ENCODE measurements around the gene RBM38.
A peak's percentile ranks its signal among the peaks of the same experiment; 100 is the strongest.
"Not testable (repeated sequence)": the region's sequence is repeated elsewhere in the genome, so short reads cannot be mapped to it uniquely, and the experiment has no call there.

The RBM38 gene

DNA sequence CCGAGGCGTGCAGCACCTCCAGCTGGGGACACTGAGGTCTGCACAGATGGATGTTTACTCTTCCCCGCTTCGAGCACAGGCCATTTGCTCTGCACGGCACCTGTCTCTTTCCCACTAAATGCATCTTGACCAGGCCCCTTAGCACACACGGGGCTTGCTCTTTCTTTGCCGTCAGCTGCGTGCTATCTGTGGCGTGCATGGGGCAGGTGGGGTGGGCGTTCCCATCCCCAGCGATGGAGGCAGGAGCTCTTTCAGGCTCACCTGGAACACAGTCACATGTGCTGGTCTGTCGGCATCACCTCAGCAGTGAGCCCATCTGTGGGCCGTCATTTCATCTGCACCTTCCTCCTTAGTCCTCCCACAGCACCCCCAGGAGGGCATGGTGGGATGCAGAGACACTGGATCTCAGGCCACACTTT, 35.1 kb downstream of the RBM38 start:
- DNase-seq, result no peak
- intact Hi-C loops (cut with DNase I), result no loop called here

DNA sequence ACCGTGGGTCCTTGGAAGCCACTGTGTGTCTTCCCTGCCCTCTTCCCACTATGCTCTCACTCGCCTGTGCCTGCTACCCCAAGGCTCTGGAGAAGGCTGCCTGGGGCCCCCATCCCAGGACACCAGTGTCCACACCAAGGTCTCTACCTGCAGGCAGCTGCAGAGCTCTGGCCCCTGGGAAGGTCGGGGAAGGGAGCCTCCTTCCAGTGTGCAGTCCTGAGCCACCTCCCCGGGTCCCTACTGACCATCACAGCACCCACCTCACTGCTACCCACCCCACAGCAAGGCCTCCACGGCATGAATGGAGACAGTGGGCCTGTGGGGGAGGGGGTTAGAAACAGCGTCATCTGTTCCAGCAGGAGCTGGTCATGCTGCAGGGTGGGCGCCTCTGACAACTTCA, 35.6 kb downstream of the RBM38 start:
- intact Hi-C loops (cut with DNase I), result no loop called here

DNA sequence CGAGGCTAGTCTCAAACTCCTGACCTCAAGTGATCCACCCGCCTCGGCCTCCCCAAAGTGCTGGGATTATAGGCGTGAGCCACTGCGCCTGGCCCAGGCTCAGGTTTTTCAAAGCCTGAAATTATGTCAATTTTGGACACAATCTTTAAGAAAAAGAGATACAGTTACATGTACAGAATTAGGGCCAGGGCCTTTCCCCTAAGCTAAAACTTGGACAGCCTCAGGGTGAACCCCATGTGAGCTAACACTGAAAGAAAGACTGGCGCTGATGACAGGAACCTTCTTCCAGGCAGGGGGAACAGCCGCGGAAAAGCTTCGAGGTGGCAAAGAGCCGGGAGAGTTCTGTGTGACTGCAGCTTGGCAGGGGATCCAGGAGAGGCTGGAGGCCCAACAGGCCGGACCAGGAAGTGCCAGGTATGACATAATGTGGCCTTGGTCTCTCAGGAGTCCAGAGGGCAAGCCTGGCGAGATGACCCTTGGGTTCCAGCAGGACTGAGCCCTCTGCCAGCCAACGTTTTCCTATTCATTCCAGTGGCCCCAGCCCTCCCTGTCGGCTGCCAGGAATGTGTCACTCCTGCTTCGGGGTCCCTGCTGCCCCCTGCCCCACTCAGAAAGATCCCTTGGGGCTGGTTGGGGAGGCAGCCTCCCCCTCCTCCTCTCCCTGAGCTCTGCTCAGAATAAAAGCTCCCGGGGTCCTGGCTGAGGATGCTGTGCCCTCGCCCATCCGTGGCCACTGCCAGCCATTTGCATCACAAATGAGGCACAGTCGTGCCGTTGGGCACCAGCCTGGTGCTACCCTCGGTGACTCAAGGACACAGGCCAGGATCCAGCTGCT, 37.3 kb downstream of the RBM38 start:
- DNase-seq, result peak in 37 of 42 donors; percentile 16 to 85 (median 58)
- intact Hi-C loops (cut with DNase I), result no loop called here

More for the DNA sequence above, 35.6 kb downstream of the RBM38 start:
- DNase-seq, result no peak

DNA sequence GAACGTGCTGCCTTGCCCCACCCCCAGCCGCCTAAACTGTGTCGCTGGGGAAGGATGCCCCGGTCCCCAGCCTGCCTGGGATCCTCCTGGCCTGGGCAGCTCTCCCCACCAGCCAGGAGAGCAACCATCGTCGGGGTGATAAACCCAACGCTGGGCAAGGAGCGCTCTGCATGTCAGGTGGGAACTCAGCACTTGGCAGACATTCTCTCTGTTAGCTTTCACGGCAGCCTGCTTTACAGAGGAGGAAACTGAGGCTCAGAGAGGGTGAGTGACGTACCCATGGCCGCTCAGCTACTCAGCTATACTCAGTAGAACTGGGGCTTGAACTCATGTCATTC, 37.9 kb downstream of the RBM38 start:
- no peak for DNase-seq
- intact Hi-C loops (cut with DNase I), result no loop called here

DNA sequence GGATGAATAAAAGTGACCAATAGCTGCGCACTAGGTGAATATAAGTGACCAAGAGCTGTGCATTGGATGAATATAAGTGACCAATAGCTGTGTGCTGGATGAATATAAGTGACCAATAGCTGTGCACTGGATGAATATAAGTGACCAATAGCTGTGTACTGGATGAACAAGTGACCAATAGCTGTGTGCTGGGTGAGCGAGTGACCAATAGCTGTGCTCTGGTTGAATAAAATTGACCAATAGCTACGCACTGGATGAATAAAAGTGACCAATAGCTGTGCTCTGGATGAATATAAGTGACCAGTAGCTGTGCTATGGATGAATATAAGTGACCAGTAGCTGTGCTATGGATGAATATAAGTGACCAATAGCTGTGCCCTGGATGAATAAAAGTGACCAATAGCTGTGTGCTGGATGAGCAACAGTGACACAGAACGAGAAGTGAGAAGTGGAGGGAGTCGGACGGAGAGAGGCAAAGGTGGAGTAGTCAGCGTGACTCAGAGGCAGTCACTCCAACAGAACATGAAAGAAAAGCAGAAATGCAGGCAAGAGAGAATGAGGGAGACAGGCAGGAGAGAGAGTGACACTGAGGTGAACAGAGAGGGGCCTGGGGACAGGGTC, 38.5 kb downstream of the RBM38 start:
- DNase-seq, result no peak
- intact Hi-C loops (cut with DNase I), result no loop called here

DNA sequence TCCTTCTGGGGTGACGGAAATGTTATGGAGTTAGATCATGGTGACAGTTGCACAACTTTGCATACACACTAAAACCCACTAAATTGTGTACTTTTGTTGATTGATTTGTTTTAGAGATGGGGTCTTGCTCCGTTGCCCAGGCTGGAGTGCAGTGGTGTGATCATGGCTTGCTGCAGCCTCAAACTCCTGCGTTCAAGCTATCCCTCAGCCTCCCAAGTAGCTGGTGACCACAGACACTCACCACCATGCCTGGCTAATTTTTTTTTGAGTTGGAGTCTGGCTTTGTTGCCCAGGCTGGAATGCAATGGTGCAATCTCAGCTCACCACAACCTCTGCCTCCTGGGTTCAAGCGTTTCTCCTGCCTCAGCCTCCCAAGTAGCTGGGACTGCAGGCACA, 39.0 kb downstream of the RBM38 start:
- DNase-seq; intact Hi-C loops (cut with DNase I): not testable (repeated sequence)

DNA sequence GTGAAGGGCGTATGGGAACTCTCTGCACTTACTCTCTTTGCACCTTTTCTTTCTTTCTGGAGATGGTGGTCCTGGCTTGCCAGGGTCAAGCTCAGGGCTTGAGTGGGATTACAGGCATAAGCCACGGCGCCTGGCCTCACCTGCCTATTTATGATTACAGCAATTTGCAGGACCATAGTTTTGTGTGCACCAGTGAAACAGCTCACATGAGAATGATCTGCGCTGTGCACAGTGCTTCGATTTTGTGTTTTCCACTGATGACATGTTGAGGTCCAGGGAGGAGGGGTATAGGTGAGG, 40.3 kb downstream of the RBM38 start:
- intact Hi-C loops (cut with DNase I), result no loop called here
- no peak for DNase-seq

DNA sequence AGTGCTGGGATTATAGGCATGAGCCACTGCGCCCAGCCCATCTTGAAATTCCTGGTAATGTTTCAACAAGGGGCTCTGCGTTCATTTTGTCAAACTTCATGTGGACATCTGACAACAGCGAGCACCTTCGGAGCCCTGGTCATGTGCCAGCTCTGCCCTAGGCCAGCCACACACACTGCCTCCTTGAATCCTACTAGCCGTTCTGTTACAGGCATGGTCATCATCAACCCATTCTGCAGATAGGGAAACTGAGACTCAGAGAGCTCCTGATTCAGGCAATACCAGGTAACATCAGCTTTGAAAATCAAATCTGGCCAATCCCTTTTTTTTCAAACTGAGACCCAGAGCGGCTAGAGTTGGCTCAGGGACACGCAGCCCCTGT, 41.3 kb downstream of the RBM38 start:
- intact Hi-C loops (cut with DNase I), result no loop called here
- no peak for DNase-seq

DNA sequence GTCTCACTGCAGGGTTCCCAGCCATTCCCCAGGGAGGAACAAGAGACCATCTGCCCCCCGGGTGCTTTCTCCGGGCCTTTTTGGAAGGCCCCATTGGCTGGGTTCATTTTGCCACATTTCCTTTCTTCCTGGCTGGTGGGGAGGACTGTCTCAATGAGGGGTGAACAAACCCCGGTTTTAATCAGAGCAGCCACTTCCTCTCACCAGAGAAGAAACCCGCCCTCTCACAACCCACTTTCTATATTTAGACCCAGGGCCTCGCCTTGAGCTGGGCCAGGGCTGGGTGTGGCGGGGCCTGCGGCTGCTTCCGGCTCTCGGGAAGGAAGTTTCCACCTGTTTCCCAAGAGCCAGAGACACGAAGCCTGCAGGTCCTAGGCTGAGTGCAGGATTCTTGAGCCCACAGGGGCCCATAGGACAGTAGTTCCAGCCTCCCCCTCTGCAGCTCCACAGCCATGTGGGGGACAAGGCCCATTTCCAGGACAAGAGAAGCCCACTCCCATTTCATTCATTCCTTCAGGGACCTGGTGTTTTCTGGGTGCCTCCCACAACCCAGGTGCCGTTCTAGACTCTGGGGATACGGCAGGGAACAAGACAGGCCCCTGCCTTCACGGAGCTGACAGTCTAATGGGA, 41.8 kb downstream of the RBM38 start:
- peak in 5 of 42 donors; percentile 27 to 48 (median 36) for DNase-seq
- intact Hi-C loops (cut with DNase I), result no loop called here

DNA sequence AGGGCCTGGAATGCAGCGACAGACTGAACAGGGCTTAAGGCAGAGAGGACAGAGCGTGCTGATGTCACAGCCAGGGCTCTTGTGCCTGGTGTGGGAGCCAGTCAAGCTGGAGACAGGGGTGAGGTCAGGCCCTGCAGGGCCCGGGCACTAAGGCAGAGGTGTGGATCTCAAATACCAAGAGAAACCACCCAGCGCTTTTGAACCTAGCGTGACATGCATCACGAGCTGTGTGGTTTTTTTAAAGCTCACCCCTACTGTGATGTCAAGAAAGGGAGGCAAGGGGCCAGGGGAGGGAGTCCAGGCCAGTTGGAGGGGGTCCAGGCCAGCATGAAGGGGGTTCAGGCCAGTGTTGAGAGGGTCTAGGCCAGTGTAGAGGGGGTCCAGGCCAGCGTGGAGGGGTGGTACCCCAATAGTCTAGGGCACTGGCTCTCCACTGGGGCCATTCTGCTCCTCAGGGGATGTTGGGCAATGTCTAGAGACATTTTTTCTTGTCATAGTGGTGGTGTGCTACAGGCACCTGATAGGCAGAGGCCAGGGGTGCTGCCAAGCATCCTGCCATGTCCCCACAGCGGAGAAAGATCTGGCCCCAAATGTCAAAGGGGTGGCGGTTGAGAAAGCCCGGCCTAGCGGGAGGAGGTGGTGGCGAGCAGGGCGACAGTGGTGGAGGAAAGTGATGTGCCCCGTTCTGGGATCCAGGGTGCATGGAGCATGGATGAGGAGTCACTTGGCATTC, 42.6 kb downstream of the RBM38 start:
- DNase-seq, result no peak
- intact Hi-C loops (cut with DNase I), result no loop called here

DNA sequence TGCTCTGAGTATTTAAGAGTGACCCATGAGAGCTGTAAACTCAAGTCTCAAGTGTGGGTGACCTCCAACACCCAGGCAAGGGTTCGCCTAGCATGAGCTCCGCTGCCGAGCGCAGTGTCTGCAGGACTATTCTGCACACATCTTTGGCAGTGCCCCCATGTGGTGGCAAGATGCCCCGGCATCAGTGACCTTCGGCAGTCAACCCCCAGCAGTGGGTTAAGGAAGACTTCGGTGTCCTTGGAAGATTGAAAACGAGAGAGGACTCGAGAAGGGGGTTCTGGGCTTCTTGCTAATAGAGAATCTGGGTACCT, 43.1 kb downstream of the RBM38 start:
- intact Hi-C loops (cut with DNase I), result no loop called here
- DNase-seq, result peak in 18 of 42 donors; percentile 28 to 70 (median 40)

DNA sequence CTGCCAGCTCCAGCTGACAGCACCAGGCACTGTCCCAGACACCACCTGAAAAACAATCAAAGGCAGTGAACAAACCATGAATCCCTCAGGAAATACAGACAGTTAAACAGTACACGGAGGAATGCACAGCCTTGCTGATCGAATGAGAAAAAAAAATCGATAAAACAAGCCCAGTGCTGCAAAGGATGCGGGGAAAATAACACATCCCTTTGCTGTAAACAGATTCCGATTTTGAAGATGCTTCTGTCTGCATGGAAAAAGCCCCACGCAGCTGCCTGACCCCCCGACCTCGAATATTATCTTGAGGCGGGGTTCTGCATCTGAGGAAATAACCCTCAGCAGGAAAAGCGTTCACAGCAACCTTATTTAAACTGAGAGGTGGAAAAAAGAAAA, 43.9 kb downstream of the RBM38 start:
- no peak for DNase-seq
- intact Hi-C loops (cut with DNase I), result no loop called here

DNA sequence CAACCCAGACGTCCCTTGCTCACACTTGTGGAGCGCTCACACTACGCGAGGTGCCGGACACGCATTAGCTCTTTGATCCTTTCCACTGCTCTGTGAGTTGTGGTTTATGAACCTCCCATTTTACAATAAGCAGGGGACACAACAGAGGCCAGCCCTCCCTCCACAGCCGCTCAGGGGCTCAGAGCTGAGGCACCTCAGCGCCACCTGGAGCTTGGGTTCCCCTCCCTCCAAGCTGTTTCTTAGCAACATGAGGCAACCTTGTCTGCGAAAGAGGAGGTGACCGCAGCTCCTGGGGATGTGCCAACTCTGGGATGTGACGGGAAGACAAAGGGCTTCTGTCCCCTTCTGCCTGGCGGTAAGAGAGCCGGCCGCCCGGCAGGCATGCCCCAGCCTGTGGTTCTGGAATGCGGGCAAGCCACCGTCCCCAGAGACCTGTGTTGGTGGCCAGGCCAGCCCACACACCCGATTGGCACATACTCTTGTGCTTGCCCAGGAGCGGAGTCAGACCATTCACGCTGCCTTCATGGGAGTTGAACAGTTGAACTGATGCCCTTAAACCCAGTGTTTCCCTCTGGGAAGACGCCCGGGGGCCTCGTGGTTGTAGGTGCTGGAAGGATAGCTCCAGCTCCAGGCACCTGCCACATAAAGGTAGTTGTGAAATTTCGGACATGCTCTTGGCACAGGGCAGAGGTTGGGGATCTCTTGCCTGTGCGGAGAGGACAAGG, 44.5 kb downstream of the RBM38 start:
- intact Hi-C loops (cut with DNase I), result no loop called here
- peak; percentile 60 to 91 (median 80) for DNase-seq

DNA sequence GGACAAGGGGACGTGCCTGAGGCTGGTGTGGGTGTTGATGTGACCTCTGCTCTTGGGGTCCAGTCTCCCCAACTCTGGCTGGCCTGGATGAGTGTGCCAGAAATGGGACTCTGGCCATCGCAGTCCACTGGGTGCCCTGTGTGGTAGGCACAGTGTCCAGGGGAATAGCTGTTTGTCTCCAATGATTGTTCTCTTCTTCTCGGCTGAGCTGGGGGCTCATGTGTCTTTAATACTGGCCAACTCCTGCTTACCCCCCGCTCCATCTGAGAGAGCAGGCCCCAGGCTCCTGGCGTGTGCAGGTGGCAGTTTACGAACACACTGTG, 45.0 kb downstream of the RBM38 start:
- no peak for DNase-seq
- intact Hi-C loops (cut with DNase I), result no loop called here

DNA sequence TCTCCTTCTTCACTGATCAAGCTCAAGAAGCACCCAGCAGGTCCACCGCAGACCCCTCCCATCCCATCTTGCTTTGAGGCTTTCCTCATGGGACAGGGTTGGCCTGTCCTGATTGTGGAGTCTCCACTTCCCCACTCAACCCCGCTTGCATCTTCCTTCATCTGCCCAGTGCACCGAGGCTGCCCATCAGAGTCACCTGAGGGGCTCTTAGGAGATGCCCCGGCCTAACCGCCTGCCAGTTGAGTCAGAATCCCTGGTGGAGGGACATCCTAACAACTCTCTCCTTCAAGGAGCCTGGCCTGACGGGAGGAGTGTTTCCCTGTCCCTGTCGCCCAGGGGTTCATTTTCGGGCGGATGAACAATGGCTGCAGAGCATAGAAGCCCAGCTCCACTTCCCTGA, 46.1 kb downstream of the RBM38 start:
- intact Hi-C loops (cut with DNase I), result no loop called here
- no peak for DNase-seq

DNA sequence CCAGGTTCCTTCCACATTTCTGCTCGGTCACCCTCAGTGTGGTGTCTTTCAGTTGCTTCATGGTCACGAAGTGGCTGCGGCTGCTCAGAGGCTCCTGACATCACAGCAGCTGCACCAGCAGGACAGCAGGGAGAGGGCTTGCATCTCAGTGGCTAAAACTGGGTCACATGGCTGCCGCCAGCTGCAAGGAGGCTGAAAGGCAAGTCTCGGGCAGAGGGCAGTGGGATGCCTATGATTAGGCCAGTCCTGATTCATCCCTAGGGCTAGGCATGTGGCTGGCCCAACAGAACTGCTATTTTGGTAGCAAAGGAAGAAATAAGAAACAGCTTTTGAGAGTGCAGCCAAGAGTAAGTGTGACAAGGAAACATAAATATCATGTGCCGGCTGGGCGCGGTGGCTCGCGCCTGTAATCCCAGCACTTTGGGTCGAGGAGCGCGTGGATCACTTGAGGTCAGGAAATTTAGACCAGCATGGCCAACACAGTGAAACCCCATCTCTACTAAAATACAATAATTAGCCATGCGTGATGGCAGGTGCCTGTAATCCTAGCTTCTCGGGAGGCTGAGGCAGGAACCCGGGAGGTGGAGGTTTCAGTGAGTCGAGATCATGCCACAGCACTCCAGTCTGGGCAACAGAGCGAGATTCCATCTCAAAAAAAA, 46.6 kb downstream of the RBM38 start:
- intact Hi-C loops (cut with DNase I), result no loop called here
- no peak for DNase-seq

DNA sequence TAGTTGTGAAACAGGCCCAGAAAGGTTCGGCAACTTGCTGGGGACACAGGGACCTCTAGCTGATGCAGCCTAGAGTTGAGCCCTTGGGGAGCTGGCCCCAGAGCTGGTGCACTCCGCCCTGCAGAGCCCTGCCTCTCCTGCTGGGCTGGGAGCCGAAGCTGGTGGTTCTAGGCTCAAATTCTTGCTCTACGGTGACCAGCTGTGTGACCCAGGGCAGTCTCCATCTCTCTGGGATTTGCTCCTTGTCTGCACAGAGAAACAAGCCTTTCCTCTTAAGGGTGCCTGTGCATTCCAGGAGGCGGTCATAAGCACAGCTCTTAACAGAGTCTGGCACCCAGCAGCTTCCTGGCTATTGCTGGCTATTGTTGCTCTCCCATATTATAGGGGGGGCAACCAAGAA, 47.4 kb downstream of the RBM38 start:
- no peak for DNase-seq
- intact Hi-C loops (cut with DNase I), result no loop called here

DNA sequence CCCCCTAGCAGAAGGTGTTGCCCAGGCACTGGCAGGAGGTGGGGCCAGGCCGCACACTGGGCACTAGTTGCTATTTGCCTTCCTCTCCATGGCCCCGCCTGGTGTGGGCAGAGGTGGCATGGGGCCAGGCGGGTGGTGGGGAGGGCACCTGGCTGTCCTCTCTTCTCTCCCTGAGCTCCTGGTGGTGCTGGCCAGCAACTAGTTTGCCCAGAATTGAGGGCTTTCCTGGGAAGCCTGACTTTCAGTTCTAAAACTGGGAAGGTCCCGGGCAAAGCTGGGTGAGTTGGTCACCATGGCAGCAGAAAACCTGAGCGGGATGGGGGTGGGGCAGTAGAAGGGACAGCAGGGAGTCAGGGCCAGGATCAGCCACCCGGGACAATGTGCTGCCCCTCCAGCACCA, 48.2 kb downstream of the RBM38 start:
- intact Hi-C loops (cut with DNase I), result no loop called here
- DNase-seq, result peak in 30 of 42 donors; percentile 19 to 81 (median 54)

DNA sequence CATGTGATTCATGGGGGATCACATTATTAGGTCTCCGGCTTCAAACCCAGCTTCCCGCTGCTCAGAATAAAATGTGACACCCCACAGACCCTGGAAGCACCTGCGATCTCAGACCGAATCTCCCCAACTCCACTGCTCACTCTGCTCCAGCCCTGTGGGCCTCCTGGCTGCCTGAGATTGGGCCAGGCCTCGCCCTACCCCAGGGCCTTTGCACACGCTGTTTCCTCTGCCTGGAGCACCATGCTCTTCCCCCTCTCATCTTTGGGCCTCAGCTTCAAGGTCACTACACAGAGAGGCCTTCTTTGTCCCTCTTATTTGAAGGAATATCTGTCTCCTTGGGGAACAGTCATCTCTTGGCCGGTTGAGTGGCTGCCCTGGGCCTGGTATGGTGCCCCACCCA, 48.8 kb downstream of the RBM38 start:
- DNase-seq, result no peak
- intact Hi-C loops (cut with DNase I), result loop anchor here (5.0 kb wide), 1 partner anchor 43 kb away; no protein-coding TSS in a partner anchor
